Peyer's patch (tissue), 4 donors: ENCODE results near the gene MAPK14.

ENCODE experiments used
- POLR2A ChIP-seq, 2 donors: fragments of 450-650 bp; IDR thresholded peaks; one replicate each; pipeline ENCODE4 v1.5.1; 2017; ENCODE audit warnings: antibody characterized with exemption in 2 of 2, mild to moderate bottlenecking in 2 of 2, moderate library complexity in 2 of 2
- TF ChIP-seq, protein P1 (sequence below), 6 experiments: fragments of 450-650 bp in 4 of 6; fragments of 200-600 bp in 2 of 6; sonication (generic) in 1 of 6; IDR thresholded peaks; one replicate each; pipeline ENCODE4 v1.5.1; 2017 to 2019; ENCODE audit warnings: antibody characterized with exemption in 6 of 6, mild to moderate bottlenecking in 3 of 6, moderate library complexity in 1 of 6

DNA sequence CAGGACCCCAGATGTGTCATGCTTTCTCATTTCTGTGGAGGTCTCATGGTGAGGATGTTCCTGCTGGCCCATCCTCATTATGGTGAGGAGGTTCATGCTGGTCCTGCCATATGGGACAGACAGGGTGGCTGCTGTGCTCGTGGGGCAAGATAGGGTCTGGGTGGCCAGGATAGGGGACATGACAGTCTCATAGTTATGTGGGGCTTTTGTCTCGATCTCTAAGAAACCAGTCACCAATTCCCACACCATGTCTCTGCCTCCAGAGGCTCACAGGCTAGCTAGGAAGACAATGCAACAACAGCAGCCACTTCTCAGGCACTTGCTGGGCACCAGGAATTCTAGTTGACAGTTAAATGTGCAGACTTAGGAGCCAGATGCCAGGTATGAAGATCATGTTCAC, 98.5 kb downstream of the MAPK14 start:
- TF ChIP-seq, protein P1, sequence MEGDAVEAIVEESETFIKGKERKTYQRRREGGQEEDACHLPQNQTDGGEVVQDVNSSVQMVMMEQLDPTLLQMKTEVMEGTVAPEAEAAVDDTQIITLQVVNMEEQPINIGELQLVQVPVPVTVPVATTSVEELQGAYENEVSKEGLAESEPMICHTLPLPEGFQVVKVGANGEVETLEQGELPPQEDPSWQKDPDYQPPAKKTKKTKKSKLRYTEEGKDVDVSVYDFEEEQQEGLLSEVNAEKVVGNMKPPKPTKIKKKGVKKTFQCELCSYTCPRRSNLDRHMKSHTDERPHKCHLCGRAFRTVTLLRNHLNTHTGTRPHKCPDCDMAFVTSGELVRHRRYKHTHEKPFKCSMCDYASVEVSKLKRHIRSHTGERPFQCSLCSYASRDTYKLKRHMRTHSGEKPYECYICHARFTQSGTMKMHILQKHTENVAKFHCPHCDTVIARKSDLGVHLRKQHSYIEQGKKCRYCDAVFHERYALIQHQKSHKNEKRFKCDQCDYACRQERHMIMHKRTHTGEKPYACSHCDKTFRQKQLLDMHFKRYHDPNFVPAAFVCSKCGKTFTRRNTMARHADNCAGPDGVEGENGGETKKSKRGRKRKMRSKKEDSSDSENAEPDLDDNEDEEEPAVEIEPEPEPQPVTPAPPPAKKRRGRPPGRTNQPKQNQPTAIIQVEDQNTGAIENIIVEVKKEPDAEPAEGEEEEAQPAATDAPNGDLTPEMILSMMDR (IDR thresholded peaks at IDR 0.05): no peak
- no peak for TF ChIP-seq POLR2A (IDR thresholded peaks at IDR 0.05)
